Upper lobe of right lung (tissue), 1 donor: Measurements from ENCODE around the gene SYPL1. TPM values are rescaled to one million over a fixed set of nuclear protein-coding genes. Genes with fewer than 3 reads are reported as not detected.

Source experiments
- ATAC-seq: fragments of 200-7000 bp; cut with Tn5 transposase; one replicate; pipeline ENCODE4 v1.9.1; 2020; ENCODE audit warnings: mild to moderate bottlenecking, moderate library complexity
- DNase-seq: peaks from one replicate; pipeline ENCODE4 v3.0.0-alpha.2; 2020
- H3K27ac ChIP-seq: fragments of 200-600 bp; one replicate; pipeline ENCODE4 v1.8.0; 2022
- H3K27me3 ChIP-seq: fragments of 200-600 bp; one replicate; pipeline ENCODE4 v1.8.0; 2022; ENCODE audit warnings: mild to moderate bottlenecking
- H3K36me3 ChIP-seq: fragments of 200-600 bp; one replicate; pipeline ENCODE4 v1.8.0; 2022
- H3K4me1 ChIP-seq: fragments of 200-600 bp; one replicate; pipeline ENCODE4 v1.8.0; 2022
- H3K4me3 ChIP-seq: fragments of 200-600 bp; one replicate; pipeline ENCODE4 v1.8.0; 2022; ENCODE audit warnings: mild to moderate bottlenecking
- H3K9me3 ChIP-seq: fragments of 200-600 bp; one replicate; pipeline ENCODE4 v1.8.0; 2022
- intact Hi-C: fragments of 100-400 bp; cut with DNase I; formaldehyde crosslinking; loops from one replicate; pipeline ENCODE4 v1.11.0; 2022
- long read RNA-seq: library from polyadenylated mRNA; unstranded; transcript quantifications from one replicate; pipeline ENCODE4 v2.0.0, GENCODE V29; 2021
- total RNA-seq: library from RNA; stranded (reverse); fragmentation: NEBNext Ultra II Directional; extraction: Animal tissue kit (Norgen Biotek cat#: 25700); gene quantifications from one replicate; pipeline ENCODE4 v1.2.1, GENCODE V29; 2021
- TF ChIP-seq, protein P1 (sequence below): fragments of 200-600 bp; IDR thresholded peaks from one replicate; pipeline ENCODE4 v1.8.0; 2022; ENCODE audit warnings: antibody characterized with exemption
- donor health status: DM: no; HTN: yes; CAD: no; lungs with severe emphysema.

Gene SYPL1
- total RNA-seq = 92.4 TPM
- long read RNA-seq, transcript SYPL1-202 (5 exons, 2,151 nt) = major isoform, 252 of 271 reads
- long read RNA-seq, partial matches to known transcripts = 4 of 271 reads
- long read RNA-seq, other reads (novel, unspliced or antisense) = 13 of 271 reads

DNA sequence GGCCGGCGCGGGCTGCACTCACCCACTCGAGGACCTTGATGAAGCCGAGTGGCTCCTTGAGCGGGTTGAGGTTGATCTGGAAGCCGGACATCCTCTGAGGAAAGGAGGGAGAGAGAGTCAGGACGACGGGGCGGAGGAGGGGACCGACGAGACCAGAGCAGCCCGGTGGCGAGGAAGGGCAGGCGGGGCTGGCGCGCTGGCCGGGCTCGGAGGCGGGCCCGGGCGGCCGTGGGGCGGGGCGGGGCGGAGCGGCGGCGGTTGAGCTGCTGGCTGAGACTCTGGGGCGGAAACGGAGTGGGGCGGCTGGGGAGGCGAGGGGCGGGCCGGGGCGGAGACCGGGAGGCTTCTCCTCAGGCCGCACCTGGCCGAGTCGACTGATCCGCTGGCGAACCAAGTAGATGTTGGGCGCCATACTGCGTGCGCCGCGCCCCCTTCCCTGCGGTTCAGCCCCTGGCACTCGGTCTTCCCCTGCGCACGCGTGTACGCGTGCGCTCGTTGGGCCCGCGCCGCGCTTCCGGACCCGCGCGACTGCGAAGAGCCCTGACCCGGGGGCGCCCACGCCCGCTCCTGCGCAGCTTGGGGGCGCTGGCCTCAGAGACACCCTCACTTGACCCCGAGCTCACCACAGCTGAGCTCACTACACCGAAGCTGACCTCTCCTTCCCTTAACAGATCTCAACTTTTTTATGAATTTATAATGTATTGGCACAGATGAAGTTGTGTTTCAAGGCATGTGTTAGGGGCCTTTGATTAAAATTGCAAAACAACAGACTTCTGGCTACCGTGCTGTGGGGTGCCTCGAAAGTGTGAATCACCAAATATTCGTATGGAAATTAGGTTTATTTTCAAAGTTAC is at the start of gene SYPL1:
TSS of gene SYPL1 (minus strand) at position 195 of the 854 bp plus-strand sequence. CDS start at position 91, 104 bp downstream.
- intact Hi-C loops = no loop called here
- H3K36me3 ChIP-seq = no peaks in the 10 kb centered on the region
- DNase-seq (peak; percentile 97), ATAC-seq (peak; percentile 97)
- H3K27ac ChIP-seq = peak within 1 kb of the TSS; percentile 96
- TF ChIP-seq, protein P1, sequence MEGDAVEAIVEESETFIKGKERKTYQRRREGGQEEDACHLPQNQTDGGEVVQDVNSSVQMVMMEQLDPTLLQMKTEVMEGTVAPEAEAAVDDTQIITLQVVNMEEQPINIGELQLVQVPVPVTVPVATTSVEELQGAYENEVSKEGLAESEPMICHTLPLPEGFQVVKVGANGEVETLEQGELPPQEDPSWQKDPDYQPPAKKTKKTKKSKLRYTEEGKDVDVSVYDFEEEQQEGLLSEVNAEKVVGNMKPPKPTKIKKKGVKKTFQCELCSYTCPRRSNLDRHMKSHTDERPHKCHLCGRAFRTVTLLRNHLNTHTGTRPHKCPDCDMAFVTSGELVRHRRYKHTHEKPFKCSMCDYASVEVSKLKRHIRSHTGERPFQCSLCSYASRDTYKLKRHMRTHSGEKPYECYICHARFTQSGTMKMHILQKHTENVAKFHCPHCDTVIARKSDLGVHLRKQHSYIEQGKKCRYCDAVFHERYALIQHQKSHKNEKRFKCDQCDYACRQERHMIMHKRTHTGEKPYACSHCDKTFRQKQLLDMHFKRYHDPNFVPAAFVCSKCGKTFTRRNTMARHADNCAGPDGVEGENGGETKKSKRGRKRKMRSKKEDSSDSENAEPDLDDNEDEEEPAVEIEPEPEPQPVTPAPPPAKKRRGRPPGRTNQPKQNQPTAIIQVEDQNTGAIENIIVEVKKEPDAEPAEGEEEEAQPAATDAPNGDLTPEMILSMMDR = peak; percentile 9
- H3K4me3 ChIP-seq = peak within 1 kb of the TSS; percentile 66
- peaks cover 34% of the 10 kb centered on the region for H3K4me1 ChIP-seq
- H3K27me3 ChIP-seq = no peaks in the 10 kb centered on the region
- no peaks in the 10 kb centered on the region for H3K9me3 ChIP-seq

DNA sequence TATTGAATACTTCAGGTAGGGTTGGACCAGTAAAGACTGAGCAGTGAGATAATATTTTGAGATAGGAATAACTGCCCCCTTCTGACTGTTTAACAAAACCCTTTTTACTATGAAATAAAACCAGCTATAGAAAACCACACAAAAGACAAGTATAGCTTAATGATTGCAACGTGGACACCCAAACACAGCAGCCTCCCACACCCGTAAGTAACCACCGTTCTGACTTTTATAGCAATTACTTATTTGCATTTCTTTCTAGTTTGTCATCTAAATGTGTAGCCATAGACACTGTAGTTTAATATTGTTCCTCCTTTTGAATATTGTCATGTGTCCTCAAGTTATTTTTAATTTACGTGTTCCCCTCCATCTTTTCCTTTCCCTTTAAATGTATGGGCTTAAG is 42.9 kb upstream of the SYPL1 start:
- no peaks in the 10 kb centered on the region for H3K27me3 ChIP-seq
- H3K4me3 ChIP-seq = no peak overlapping the region
- ATAC-seq (no peak), DNase-seq (no peak)
- no peaks in the 10 kb centered on the region for H3K9me3 ChIP-seq
- TF ChIP-seq, protein P1 = no peak
- intact Hi-C loops = no loop called here
- peaks cover 2% of the 10 kb centered on the region for H3K4me1 ChIP-seq
- no peaks in the 10 kb centered on the region for H3K36me3 ChIP-seq
- no peak overlapping the region for H3K27ac ChIP-seq

DNA sequence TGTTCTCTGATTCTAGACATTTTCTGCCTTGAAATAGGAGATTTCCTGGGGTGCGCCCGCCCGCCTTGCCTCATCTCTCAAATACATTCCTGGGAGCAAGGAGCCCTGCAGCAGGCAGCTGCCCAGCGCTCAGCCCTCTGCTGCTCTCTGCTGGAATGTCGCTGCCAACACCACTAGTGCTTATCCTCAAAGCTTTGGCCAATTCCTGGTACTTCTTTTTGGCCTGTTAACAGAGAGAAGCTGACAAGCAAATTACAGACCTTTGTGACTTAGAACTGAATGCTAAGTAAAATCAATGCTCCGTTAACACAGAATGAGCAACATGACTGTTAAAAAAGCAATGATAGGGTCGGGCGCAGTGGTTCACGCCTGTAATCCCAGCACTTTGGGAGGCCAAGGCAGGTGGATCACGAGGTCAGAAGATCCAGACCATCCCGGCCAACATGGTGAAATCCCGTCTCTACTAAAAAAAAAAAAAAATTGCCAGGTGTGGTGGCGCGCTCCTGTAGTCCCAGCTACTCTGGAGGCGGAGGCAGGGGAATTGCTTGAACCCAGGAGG is 41.9 kb upstream of the SYPL1 start:
- no peaks in the 10 kb centered on the region for H3K9me3 ChIP-seq
- DNase-seq (peak; percentile 88), ATAC-seq (peak; percentile 99)
- no peak overlapping the region for H3K4me3 ChIP-seq
- H3K36me3 ChIP-seq = no peaks in the 10 kb centered on the region
- peaks cover 2% of the 10 kb centered on the region for H3K4me1 ChIP-seq
- H3K27ac ChIP-seq = no peak overlapping the region
- TF ChIP-seq, protein P1 = peak; percentile 95
- no peaks in the 10 kb centered on the region for H3K27me3 ChIP-seq
- intact Hi-C loops = loop anchor here (5.0 kb wide), 1 partner anchor 97 kb away; no protein-coding TSS in a partner anchor

DNA sequence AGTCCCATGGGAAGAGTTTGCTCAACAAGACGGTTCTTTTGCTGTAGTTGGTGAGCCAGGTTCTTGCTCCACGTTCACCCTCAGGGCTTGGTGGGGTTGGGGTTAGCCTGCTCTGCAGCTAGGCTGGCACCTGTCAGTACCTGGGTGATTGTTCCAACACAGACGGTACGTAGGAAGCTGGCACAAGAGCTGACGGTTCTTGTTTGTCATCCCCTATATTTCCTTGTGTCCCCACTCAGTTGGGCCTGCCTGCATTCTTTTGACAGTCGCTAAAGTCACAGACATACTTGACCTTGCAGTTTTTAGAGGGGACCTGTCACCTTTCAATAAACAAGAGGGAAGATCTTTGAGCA is 40.2 kb upstream of the SYPL1 start:
- Histone ChIP-seq H3K27me3 (no peaks in the 10 kb centered on the region), H3K27ac (no peak overlapping the region), H3K9me3 (no peaks in the 10 kb centered on the region), H3K36me3 (no peaks in the 10 kb centered on the region), H3K4me3 (no peak overlapping the region), H3K4me1 (peaks cover 2% of the 10 kb centered on the region)
- DNase-seq (no peak), ATAC-seq (no peak)
- intact Hi-C loops = loop anchor here (5.0 kb wide), 1 partner anchor 95 kb away; no protein-coding TSS in a partner anchor
- TF ChIP-seq, protein P1 = no peak

DNA sequence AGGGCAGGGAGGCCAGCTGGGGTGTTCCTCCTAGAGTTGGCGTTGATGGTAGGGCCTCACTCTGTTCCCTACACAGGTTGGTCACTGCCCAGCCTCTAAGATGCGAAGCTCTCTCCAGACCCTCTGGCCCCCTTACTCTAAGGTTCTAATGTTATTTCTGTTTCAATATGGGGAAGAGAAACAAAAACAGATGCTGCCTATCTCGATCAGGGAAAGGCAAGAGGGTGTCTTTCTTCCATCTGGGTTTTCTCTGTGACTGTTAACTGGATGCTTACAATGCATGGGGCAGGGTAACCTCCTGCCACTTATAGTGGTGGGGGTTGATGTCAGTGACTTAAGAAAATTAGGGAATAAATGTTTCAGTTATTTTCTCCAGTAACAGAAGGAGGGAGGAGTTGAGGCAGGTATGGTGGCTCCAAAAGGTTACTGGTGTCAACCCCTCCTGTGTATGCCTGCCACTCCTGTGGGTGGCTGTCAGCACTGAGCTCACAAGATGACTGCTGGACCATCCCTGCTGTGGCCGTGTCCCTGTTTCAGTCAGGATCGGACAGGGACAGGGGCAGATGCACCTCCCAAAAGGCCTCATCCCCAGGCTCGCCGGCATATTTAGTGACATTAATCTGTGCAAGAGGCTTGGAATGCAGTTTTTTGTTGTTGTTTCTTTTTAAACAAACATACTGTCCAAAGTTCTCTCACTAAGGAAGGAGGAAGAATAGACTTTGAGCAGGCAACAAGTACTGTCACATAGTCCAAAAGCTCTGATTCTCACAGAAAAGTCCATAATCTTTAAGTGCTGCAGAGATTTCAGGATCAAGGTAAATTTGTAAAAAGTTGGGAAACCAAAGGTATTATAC is 39.6 kb upstream of the SYPL1 start:
- H3K27me3 ChIP-seq = no peaks in the 10 kb centered on the region
- no peaks in the 10 kb centered on the region for H3K9me3 ChIP-seq
- intact Hi-C loops = loop anchor here (5.0 kb wide), 1 partner anchor 94 kb away; no protein-coding TSS in a partner anchor
- H3K4me3 ChIP-seq = no peak overlapping the region
- ATAC-seq = no peak
- no peaks in the 10 kb centered on the region for H3K36me3 ChIP-seq
- TF ChIP-seq, protein P1 = no peak
- DNase-seq = no peak
- peaks cover 2% of the 10 kb centered on the region for H3K4me1 ChIP-seq
- no peak overlapping the region for H3K27ac ChIP-seq
